Measurements from ENCODE around the gene USP15. TPM values are rescaled to one million over a fixed set of nuclear protein-coding genes. Genes with fewer than 3 reads are reported as not detected.

The USP15 gene
- total and polyA plus RNA-seq, 2 experiments from 2014 or later, result 39.9 to 51.0 TPM

- no peaks in the 10 kb centered on the region for H3K36me3 ChIP-seq
- no peaks in the 10 kb centered on the region for H3K27me3 ChIP-seq
- DNase-seq (ENCODE audit: low read depth in 1 of 2, low spot score in 1 of 2), result no peak
- no peak overlapping the region for H3K27ac ChIP-seq
- TF ChIP-seq, protein P1, sequence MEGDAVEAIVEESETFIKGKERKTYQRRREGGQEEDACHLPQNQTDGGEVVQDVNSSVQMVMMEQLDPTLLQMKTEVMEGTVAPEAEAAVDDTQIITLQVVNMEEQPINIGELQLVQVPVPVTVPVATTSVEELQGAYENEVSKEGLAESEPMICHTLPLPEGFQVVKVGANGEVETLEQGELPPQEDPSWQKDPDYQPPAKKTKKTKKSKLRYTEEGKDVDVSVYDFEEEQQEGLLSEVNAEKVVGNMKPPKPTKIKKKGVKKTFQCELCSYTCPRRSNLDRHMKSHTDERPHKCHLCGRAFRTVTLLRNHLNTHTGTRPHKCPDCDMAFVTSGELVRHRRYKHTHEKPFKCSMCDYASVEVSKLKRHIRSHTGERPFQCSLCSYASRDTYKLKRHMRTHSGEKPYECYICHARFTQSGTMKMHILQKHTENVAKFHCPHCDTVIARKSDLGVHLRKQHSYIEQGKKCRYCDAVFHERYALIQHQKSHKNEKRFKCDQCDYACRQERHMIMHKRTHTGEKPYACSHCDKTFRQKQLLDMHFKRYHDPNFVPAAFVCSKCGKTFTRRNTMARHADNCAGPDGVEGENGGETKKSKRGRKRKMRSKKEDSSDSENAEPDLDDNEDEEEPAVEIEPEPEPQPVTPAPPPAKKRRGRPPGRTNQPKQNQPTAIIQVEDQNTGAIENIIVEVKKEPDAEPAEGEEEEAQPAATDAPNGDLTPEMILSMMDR (IDR thresholded peaks at IDR 0.05; ENCODE audit: low read depth, low read length), result no peak
- H3K9me3 ChIP-seq (ENCODE audit: low read depth), result no peaks in the 10 kb centered on the region
- no peak overlapping the region for H3K4me3 ChIP-seq
- H3K4me1 ChIP-seq (ENCODE audit: low read depth), result no peaks in the 10 kb centered on the region
Measured at GRCh38 chr12:62217466-62218194, 42.6 kb upstream of the USP15 start.

DNA sequence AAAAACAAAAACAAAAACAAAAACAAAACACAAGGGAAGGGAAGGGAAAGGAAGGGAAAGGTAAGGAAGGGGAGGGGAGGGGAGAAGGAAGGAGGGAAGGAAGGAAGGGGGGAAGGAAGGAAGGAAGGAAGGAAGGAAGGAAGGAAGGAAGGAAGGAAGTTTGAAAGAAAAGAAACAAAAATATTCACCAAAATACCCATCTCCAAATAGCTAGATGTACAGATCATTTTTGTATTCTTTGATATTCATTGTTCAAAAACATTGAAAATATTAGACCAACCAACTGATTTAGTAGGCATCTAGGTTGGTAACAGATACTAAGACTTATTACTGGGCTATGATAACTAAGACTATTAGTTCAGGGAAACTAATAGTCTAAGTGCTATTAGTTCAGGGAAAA is 39.1 kb upstream of the USP15 start:
- Histone ChIP-seq H3K4me3 (no peak overlapping the region), H3K27me3 (no peaks in the 10 kb centered on the region), H3K36me3 (no peaks in the 10 kb centered on the region), H3K4me1 (ENCODE audit: low read depth) (no peaks in the 10 kb centered on the region), H3K9me3 (ENCODE audit: low read depth) (no peaks in the 10 kb centered on the region), H3K27ac (no peak overlapping the region)
- TF ChIP-seq, protein P1 (IDR thresholded peaks at IDR 0.05; ENCODE audit: low read depth, low read length), result no peak
- no peak for DNase-seq (ENCODE audit: low read depth in 1 of 2, low spot score in 1 of 2)

- Histone ChIP-seq H3K4me3 (no peak overlapping the region), H3K36me3 (no peaks in the 10 kb centered on the region), H3K27me3 (no peaks in the 10 kb centered on the region), H3K9me3 (ENCODE audit: low read depth) (no peaks in the 10 kb centered on the region), H3K27ac (no peak overlapping the region), H3K4me1 (ENCODE audit: low read depth) (no peaks in the 10 kb centered on the region)
- no peak for DNase-seq (ENCODE audit: low read depth in 1 of 2, low spot score in 1 of 2)
- TF ChIP-seq, protein P1 (IDR thresholded peaks at IDR 0.05; ENCODE audit: low read depth, low read length), result no peak
Measured at GRCh38 chr12:62224601-62225000, 35.6 kb upstream of the USP15 start.

DNA sequence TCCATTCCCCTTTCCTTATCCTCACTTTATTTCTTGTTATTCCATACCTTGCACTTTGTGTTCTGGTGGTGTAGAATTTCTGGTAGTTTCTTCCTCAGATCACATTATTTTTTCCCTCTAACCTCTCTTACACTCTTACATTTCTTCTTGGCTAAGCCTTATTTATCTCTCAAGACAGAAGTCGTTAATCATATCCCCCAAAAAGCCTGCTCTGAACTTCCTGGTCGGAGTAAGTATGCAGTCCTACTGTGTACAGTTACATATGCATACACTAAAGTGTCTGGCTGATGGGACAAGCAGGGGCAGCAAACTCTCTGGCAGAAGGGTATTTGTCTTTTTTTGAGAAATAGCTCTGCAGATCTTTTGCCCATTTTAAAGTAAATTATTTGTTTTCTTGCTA is 33.1 kb upstream of the USP15 start:
- H3K4me1 ChIP-seq (ENCODE audit: low read depth), result no peaks in the 10 kb centered on the region
- no peaks in the 10 kb centered on the region for H3K27me3 ChIP-seq
- H3K9me3 ChIP-seq (ENCODE audit: low read depth), result no peaks in the 10 kb centered on the region
- no peak overlapping the region for H3K4me3 ChIP-seq
- no peaks in the 10 kb centered on the region for H3K36me3 ChIP-seq
- DNase-seq (ENCODE audit: low read depth in 1 of 2, low spot score in 1 of 2), result no peak
- TF ChIP-seq, protein P1 (IDR thresholded peaks at IDR 0.05; ENCODE audit: low read depth, low read length), result no peak
- H3K27ac ChIP-seq, result no peak overlapping the region

DNA sequence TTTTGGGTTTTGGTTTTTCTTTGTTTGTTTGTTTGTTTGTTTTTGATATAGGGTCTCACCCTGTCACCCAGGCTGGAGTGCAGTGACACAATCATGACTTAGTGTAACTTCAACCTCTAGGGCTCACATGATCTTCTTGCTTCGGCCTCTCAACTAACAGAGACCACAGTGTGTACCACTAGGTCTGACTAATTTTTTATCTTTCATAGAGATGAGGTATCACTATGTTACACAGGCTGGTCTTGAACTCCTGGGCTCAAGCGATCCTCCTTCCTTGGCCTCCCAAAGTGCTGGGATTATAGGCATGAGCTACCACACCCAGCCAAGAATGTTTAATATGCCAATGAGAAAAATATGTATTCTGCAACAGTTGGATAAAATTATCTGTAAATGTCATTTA is 29.6 kb upstream of the USP15 start:
- Histone ChIP-seq H3K27ac (no peak overlapping the region), H3K36me3 (no peaks in the 10 kb centered on the region), H3K4me3 (no peak overlapping the region), H3K27me3 (no peaks in the 10 kb centered on the region), H3K4me1 (ENCODE audit: low read depth) (no peaks in the 10 kb centered on the region), H3K9me3 (ENCODE audit: low read depth) (no peaks in the 10 kb centered on the region)
- TF ChIP-seq, protein P1 (IDR thresholded peaks at IDR 0.05; ENCODE audit: low read depth, low read length), result no peak
- DNase-seq (ENCODE audit: low read depth in 1 of 2, low spot score in 1 of 2), result no peak
